Measurements from ENCODE around the gene FLT4. TPM values are rescaled to one million over a fixed set of nuclear protein-coding genes. Genes with fewer than 3 reads are reported as not detected.
A peak's percentile ranks its signal among the peaks of the same experiment; 100 is the strongest.

Gene FLT4
- total RNA-seq, 2 donors from 2014 or later = 6.3 to 7.5 TPM

DNA sequence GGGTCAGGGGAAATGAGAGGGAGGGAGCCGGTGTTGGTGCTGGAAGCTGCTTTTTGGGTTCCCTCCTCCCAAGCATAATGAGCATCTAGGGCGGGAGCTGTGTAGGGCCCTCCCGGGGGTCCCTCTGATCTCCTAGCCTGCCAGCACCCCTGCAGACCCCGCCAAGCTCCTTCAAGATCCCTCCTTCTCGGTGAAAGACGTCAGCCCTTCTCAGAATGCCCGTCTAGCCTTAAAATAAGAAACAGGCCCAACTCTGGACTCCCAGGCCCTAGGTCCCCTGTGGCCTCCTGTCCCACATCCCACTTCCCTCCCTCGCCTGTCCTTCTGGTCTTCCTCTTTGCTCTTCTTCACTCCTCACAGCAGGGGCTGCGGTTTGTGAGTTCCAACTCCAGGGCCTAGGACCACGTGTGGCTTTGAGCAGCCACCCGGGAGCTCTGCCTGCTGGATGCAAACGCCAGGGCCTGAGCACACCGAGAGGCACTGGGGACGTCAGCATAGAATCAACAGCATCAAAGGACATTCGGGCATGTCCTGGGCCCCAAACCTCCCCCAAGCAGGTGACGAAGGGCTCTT lies 49.3 kb downstream of the FLT4 start:
- intact Hi-C loops (cut with DNase I) = loop anchor here (10.0 kb wide), 1 partner anchor 55 kb away; no protein-coding TSS in a partner anchor
- no peaks in the 10 kb centered on the region for H3K36me3 ChIP-seq (replicated peaks in 1 of 2; ENCODE audit: insufficient read depth in 1 of 2, low read depth in 2 of 2)
- H3K27me3 ChIP-seq = no peaks in the 10 kb centered on the region
- H3K4me3 ChIP-seq = no peak overlapping the region
- no peak for TF ChIP-seq POLR2A (IDR thresholded peaks at IDR 0.05)
- TF ChIP-seq, protein P1, sequence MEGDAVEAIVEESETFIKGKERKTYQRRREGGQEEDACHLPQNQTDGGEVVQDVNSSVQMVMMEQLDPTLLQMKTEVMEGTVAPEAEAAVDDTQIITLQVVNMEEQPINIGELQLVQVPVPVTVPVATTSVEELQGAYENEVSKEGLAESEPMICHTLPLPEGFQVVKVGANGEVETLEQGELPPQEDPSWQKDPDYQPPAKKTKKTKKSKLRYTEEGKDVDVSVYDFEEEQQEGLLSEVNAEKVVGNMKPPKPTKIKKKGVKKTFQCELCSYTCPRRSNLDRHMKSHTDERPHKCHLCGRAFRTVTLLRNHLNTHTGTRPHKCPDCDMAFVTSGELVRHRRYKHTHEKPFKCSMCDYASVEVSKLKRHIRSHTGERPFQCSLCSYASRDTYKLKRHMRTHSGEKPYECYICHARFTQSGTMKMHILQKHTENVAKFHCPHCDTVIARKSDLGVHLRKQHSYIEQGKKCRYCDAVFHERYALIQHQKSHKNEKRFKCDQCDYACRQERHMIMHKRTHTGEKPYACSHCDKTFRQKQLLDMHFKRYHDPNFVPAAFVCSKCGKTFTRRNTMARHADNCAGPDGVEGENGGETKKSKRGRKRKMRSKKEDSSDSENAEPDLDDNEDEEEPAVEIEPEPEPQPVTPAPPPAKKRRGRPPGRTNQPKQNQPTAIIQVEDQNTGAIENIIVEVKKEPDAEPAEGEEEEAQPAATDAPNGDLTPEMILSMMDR (IDR thresholded peaks at IDR 0.05) = no peak
- H3K4me1 ChIP-seq = peaks cover 19% of the 10 kb centered on the region
- ATAC-seq = no peak
- peak in 1 of 4 donors; percentile 9 for DNase-seq
- no peaks in the 10 kb centered on the region for H3K9me3 ChIP-seq
- 78 to 82% methylated on average over 13 to 16 of the region's 16 CpGs for WGBS, 2 donors
- H3K27ac ChIP-seq = no peak overlapping the region

DNA sequence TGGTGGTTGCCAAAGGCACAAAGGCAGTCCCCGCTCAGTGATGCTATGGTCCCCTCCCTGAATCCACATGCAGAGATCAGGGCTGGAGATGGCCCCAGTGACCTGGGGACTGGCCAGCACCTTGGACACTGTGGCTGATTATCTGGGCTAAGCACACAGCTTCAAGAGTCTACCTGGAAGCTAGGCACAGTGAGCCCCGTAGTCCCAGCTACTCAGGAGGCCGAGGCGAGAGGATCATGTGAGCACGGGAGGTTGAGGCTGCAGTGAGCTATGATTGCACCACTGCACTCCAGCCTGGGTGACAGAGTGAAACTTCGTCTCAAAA lies 49.8 kb downstream of the FLT4 start:
- 82 to 86% methylated on average over 3 to 6 of the region's 6 CpGs for whole genome bisulfite sequencing, 2 donors
- TF ChIP-seq, protein P1 (IDR thresholded peaks at IDR 0.05) = no peak
- DNase-seq (peak in 1 of 4 donors; percentile 10), ATAC-seq (no peak)
- H3K4me1 ChIP-seq = peaks cover 25% of the 10 kb centered on the region
- no peaks in the 10 kb centered on the region for H3K27me3 ChIP-seq
- H3K9me3 ChIP-seq = no peaks in the 10 kb centered on the region
- no peak overlapping the region for H3K4me3 ChIP-seq
- no peaks in the 10 kb centered on the region for H3K36me3 ChIP-seq (replicated peaks in 1 of 2; ENCODE audit: insufficient read depth in 1 of 2, low read depth in 2 of 2)
- intact Hi-C loops (cut with DNase I) = no loop called here
- no peak overlapping the region for H3K27ac ChIP-seq

DNA sequence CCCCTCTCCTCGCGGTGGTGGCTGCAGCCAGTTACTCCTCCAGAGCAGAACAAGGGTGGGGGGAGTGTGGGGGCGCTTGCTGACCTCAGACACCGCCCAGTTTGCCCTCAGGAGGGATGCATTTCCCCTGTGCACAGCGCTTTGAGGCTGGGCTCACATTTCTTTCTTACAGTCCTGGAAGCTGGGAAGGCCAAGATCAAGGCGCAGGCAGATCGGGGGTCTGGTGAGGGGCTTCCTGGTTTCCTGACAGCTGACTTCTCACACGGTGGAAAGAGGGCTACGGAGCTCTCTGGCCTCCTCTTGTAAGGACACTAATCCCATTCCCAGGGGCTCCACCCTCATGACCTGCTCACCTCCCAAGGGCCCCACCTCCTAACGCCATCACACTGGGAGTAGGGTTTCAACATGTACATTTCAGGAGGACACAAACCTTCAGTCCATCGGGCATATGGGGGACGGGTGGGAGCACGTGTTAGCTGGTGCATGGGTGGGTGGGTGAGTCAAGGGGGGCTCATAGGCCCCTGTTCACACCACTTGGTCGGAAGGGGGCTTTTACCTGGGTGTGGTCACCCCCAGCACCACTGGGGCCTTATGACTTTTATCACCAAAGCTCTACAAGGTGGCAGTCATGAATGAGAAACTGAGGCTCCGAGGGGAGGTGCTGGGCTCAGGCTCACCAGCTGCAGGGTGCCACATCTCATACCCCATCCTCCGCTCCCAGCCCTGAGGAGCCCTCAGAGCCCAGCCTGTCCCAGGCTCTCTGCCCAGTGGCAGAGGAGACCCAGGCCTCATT lies 50.4 kb downstream of the FLT4 start:
- H3K9me3 ChIP-seq = no peaks in the 10 kb centered on the region
- ATAC-seq (no peak), DNase-seq (no peak)
- TF ChIP-seq, protein P1 (IDR thresholded peaks at IDR 0.05) = no peak
- TF ChIP-seq POLR2A (IDR thresholded peaks at IDR 0.05) = no peak
- no peak overlapping the region for H3K27ac ChIP-seq
- H3K4me1 ChIP-seq = peaks cover 26% of the 10 kb centered on the region
- intact Hi-C loops (cut with DNase I) = no loop called here
- WGBS, 2 donors = 89 to 95% methylated on average over 10 of the region's 16 CpGs
- no peaks in the 10 kb centered on the region for H3K27me3 ChIP-seq
- no peaks in the 10 kb centered on the region for H3K36me3 ChIP-seq (replicated peaks in 1 of 2; ENCODE audit: insufficient read depth in 1 of 2, low read depth in 2 of 2)
- no peak overlapping the region for H3K4me3 ChIP-seq

DNA sequence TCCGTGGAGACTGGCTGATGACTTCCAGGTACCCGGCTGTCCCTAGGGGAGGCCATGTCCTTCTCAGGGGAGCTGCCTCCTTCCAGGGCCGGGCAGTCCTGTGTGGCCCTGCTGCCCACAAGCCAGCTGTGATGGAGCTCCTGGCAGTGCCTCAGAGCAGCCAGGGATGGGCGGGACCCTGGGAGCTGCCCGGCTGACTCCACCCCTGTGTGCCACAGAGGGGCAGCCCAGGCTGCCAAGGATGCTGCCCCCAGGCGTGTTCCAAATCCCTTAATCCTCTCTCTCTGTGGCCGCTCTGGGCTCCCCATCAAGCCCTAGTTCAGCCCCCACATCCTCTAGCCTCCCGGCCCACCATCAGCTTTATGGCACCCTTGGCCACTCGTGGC lies 51.1 kb downstream of the FLT4 start:
- H3K27ac ChIP-seq = no peak overlapping the region
- no peaks in the 10 kb centered on the region for H3K9me3 ChIP-seq
- no peaks in the 10 kb centered on the region for H3K36me3 ChIP-seq (replicated peaks in 1 of 2; ENCODE audit: insufficient read depth in 1 of 2, low read depth in 2 of 2)
- intact Hi-C loops (cut with DNase I) = no loop called here
- H3K4me3 ChIP-seq = no peak overlapping the region
- no peaks in the 10 kb centered on the region for H3K27me3 ChIP-seq
- no peak for ATAC-seq
- 87 to 96% methylated on average over 4 to 9 of the region's 9 CpGs for WGBS, 2 donors
- peak in 1 of 4 donors; percentile 11 for DNase-seq
- TF ChIP-seq, protein P1 (IDR thresholded peaks at IDR 0.05) = no peak
- no peak for TF ChIP-seq POLR2A (IDR thresholded peaks at IDR 0.05)
- H3K4me1 ChIP-seq = peaks cover 26% of the 10 kb centered on the region

Measured in body of pancreas (tissue), 4 donors.